Bronchial epithelial cell (primary cell): Measurements from ENCODE around the gene AK6. TPM values are rescaled to one million over a fixed set of nuclear protein-coding genes. Genes with fewer than 3 reads are reported as not detected.

ENCODE experiments used
- DNase-seq: peaks from one replicate; pipeline ENCODE4 v3.0.0-alpha.2; 2010; ENCODE audit warnings: low read depth
- FAIRE-seq: peaks from 2 replicates; lab custom pipeline; 2011; peaks lifted over from hg19 to GRCh38; lab: Jason Lieb, UNC
- H3K27me3 ChIP-seq: 2 replicates; pipeline ENCODE4 v1.5.1; 2011; ENCODE audit warnings: low read length; ENCODE audit not compliant: control insufficient read depth, insufficient read depth
- H3K36me3 ChIP-seq: 2 replicates; pipeline ENCODE4 v1.5.1; 2011; ENCODE audit warnings: low read length; ENCODE audit not compliant: control insufficient read depth, insufficient read depth
- H3K4me3 ChIP-seq: 2 replicates; pipeline ENCODE4 v1.5.1; 2011; ENCODE audit warnings: mild to moderate bottlenecking, low read depth, low read length, control low read depth
- total RNA-seq: library from RNA; depleted of rRNA; stranded (reverse); fragments of >200 nt; gene quantifications from 2 replicates; pipeline ENCODE4 v1.2.1, GENCODE V29; 2014
- TF ChIP-seq, protein P1 (sequence below): IDR thresholded peaks from 2 replicates; pipeline ENCODE4 v1.5.1; 2011; ENCODE audit warnings: mild to moderate bottlenecking, moderate library complexity, low read length, control low read depth, inconsistent platforms; ENCODE audit not compliant: insufficient read depth, severe bottlenecking

AK6 gene
- total RNA-seq, 1 donor from 2014 or later: 32.6 TPM

- TF ChIP-seq, protein P1, sequence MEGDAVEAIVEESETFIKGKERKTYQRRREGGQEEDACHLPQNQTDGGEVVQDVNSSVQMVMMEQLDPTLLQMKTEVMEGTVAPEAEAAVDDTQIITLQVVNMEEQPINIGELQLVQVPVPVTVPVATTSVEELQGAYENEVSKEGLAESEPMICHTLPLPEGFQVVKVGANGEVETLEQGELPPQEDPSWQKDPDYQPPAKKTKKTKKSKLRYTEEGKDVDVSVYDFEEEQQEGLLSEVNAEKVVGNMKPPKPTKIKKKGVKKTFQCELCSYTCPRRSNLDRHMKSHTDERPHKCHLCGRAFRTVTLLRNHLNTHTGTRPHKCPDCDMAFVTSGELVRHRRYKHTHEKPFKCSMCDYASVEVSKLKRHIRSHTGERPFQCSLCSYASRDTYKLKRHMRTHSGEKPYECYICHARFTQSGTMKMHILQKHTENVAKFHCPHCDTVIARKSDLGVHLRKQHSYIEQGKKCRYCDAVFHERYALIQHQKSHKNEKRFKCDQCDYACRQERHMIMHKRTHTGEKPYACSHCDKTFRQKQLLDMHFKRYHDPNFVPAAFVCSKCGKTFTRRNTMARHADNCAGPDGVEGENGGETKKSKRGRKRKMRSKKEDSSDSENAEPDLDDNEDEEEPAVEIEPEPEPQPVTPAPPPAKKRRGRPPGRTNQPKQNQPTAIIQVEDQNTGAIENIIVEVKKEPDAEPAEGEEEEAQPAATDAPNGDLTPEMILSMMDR: no peak
- DNase-seq: no peak
- H3K27me3 ChIP-seq: no peaks in the 10 kb centered on the region
- peaks cover 2% of the 10 kb centered on the region for H3K36me3 ChIP-seq
- no peak for FAIRE-seq
- no peak overlapping the region for H3K4me3 ChIP-seq
Measured at GRCh38 chr5:69315972-69316371, 53.3 kb downstream of the AK6 start.

GRCh38 chr5:69313428-69313827 lies 55.9 kb downstream of the AK6 start:
- no peak for DNase-seq
- H3K4me3 ChIP-seq: no peak overlapping the region
- FAIRE-seq: no peak
- TF ChIP-seq, protein P1: no peak
- no peaks in the 10 kb centered on the region for H3K27me3 ChIP-seq
- peaks cover 2% of the 10 kb centered on the region for H3K36me3 ChIP-seq

DNA sequence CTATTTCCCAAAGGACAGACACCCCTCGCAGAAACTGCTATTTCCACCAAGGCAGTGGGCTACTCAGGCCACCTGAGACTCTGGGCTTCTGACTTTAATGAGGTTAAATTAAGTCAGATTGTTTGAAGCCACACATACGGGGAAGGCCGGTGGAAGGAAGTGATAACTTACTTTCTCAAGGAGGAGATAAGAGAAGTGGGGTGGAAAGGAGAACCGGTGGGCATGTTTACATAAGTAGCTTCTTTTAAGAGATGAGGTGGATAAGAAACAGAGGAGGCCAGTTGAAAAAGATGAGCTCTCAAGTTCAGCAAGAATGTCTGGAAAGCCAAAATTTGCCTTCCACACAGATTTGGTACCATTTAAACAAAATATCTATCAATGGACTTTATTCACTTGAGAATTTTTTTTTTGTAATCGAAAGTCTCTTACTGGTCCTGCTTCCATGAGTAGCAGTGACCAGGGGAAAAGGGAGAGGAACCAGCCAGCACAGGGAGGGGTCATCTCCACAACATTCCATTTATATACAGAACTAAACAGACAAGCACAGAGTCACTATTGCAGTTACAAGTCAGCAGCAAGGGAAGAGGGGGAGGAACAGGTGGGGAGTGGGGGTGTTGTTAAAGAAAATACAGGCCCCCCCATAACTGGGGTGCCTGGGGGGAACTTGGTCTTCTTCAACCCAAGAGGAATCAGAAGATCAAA lies 56.7 kb downstream of the AK6 start:
- Histone ChIP-seq H3K36me3 (peaks cover 2% of the 10 kb centered on the region), H3K27me3 (no peaks in the 10 kb centered on the region), H3K4me3 (no peak overlapping the region)
- FAIRE-seq (no peak), DNase-seq (no peak)
- TF ChIP-seq, protein P1: no peak

- FAIRE-seq: no peak
- no peak for DNase-seq
- Histone ChIP-seq H3K27me3 (no peaks in the 10 kb centered on the region), H3K36me3 (peaks cover 2% of the 10 kb centered on the region), H3K4me3 (no peak overlapping the region)
- TF ChIP-seq, protein P1: no peak
Measured at GRCh38 chr5:69309380-69309779, 59.9 kb downstream of the AK6 start.

DNA sequence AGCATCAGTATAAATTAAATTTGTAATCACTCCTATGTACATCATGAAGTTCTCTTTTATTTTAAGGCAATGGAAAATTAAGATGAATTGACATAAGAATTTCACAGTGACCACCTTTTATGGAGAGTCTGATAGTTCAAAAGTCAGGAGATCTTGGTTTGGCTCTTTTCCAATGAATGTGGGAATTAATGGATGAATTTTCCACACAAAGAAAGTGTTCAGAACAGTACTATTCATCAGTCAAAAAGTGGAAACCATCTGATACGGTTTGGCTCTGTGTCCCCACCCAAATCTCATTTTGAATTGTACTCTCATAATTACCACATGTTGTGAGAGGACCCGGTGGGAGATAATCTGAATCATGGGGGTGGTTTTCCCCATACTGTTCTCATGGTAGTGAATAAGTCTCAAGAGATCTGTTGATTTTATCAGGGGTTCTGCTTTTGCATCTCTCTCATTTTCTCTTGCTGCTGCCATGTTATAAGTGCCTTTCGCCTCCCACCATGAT lies 61.2 kb downstream of the AK6 start:
- Histone ChIP-seq H3K27me3 (no peaks in the 10 kb centered on the region), H3K4me3 (no peak overlapping the region), H3K36me3 (no peaks in the 10 kb centered on the region)
- TF ChIP-seq, protein P1: no peak
- FAIRE-seq (no peak), DNase-seq (no peak)
